ENCODE data around the gene LPAR1.
"Not testable (repeated sequence)": the region's sequence is repeated elsewhere in the genome, so short reads cannot be mapped to it uniquely, and the experiment has no call there.

Gene LPAR1, protein sequence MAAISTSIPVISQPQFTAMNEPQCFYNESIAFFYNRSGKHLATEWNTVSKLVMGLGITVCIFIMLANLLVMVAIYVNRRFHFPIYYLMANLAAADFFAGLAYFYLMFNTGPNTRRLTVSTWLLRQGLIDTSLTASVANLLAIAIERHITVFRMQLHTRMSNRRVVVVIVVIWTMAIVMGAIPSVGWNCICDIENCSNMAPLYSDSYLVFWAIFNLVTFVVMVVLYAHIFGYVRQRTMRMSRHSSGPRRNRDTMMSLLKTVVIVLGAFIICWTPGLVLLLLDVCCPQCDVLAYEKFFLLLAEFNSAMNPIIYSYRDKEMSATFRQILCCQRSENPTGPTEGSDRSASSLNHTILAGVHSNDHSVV

DNA sequence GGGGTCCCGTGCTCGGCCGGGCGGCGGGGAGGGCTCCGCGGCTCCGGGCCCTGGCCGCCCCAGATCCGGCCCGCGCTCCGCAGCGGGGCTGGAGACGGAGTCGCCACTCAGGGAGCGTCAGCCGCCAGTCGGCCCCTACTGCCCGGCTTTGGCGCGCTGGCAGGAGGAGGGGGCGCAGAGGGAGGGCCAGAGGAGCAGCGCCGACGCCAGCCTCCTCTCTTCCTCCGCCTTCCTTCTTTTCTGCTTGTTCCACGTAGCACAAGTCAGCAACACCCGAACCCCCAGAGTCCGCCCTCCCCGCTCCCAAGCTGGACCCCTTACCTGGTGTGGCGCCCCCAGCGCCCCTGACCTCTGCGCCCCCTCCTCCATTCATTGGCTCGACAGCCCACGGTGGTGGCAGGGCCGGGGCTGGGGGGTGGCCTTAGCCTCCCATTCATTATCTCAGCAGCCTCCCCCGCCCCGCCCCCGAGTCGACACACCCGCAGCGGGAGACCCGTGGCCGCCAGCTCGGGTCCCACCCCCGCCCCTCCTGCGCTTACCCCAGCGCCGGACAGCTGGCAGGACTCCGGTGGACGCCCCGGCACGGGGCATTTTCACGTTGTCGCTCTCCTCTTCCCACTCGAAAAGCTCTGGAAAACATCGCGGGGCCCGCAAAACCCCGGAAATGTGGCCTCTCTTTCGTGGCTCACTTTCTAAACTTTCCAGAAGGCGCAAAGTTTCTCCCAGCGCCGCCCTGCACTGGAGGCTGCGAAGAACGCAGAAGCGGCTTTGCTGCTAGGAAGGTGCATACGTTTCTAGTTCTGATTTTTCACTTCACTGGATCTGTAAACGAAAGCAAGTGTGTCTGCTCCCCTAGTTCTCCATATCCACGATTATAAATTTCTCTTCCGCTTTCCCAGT lies at the start of gene LPAR1:
TSS of gene LPAR1 (minus strand) at position 140 of the 900 bp plus-strand sequence. CDS start 66,353 bp downstream, outside the sequence.
- DNase-seq (ENCODE audit: low read depth): no peak

GRCh38 chr9:111078391-111079038 lies 40.2 kb upstream of the LPAR1 start:
- no peak for DNase-seq (ENCODE audit: low read depth)

DNA sequence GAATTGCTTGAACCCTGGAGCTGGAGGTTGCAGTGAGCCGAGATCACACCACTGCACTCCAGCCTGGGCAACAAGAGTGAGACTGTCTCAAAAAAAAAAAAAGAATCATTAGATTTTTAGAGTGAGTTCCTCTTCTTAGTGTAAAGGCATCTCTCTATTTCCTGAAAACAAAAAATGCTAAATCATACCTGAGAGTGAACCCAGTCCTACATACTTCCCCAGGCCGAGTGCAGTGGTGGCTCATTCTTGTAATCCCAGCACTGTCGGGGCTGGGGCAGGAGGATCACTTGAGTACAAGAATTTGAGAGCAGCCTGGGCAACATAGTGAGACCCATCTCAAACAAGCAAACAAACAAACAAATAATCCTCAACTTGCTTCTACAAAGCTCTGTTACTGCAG lies 38.2 kb upstream of the LPAR1 start:
- DNase-seq (ENCODE audit: low read depth): no peak

DNA sequence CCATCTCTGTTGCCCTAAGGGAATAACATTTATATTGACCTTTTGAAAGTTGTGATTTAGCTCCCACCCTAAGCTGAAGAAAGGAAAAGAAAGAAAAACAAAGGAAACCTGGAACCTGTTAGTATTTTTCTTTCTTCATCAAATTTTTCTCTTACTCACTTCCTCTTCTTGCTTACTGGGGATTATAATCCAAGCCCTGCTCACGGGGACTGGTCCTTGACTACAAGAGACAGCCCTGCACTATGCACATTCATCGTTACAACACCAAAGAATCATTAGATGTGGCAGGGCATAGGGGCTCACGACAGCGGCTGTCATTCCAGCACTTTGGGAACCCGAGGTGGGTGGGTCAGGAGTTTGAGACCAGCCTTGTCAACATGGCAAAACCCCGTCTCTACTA lies 37.8 kb upstream of the LPAR1 start:
- no peak for DNase-seq (ENCODE audit: low read depth)

DNA sequence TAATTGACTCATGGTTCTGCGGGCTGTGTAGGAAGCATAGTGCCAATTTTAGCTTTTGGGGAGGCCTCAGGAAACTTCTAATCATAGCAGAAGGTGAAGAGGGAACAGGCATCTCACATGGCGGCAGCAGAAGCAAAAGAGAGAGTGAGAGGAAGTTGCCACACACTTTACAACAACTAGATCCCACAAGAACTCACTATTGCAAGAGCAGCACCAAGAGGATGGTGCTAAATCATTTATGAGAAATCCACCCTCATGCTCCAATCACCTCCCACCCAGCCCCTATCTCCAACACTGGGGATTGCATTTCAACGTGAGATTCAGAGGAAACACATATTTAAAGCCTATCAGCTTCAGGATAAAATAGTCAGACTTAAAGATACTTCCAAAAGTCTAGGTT lies 36.1 kb upstream of the LPAR1 start:
- no peak for DNase-seq (ENCODE audit: low read depth)

GRCh38 chr9:111069183-111069582 lies 30.9 kb upstream of the LPAR1 start:
- DNase-seq (ENCODE audit: low read depth): no peak

DNA sequence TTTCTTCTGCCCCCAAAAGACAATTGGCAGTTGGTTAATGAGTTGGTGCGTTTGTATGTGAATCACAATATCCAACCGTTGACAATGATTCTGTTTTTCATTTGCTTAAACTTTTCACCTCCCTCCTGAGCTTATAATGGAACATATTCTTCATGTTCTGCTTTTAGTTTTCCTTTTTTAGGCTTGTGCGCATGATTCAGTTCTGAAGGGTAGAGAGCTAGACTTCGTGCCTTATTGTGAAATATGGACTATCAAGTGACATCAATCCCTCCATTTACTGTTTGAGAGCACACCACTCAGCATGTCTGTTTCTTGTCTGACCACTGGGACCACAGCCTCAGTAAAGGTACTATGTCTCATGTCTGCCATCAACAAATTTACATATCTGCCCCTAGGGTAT lies 30.5 kb upstream of the LPAR1 start:
- DNase-seq (ENCODE audit: low read depth): no peak

DNA sequence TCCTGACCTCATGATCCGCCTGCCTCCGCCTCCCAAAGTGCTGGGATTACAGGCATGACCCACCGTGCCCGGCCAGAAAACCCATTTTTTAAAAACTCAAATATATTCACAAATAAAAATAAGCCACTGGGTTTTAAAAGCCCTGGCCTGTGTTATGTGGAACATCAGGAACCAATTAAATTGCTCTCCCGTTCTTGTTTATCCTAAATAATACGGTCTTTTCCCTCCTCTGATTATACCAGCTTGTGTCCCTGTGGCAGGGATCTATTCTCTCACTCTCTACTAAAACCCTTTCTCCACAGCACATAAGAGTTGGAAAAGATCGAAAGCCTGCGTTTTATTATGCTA lies 30.1 kb upstream of the LPAR1 start:
- DNase-seq (ENCODE audit: low read depth): no peak

DNA sequence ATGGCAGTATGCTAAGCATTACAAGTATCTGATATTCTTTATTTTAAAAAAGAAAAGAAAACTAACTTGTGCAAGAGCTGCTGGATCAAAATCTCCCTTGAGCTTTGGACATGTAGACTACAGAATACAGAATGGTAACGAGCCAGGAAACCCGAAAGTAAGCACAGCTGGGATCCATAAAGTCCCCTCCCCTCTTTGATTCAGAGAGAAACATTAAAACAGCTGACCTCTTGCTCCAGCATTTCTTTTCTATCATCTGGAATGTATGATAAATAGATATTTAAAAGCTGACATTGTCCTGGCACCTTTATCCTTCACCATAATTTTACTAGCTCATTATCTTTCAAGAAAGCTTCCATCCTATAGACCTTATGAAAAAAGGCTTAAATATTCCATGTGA lies 28.2 kb upstream of the LPAR1 start:
- DNase-seq (ENCODE audit: low read depth): no peak

GRCh38 chr9:111065414-111065813 lies 27.1 kb upstream of the LPAR1 start:
- no peak for DNase-seq (ENCODE audit: low read depth)

DNA sequence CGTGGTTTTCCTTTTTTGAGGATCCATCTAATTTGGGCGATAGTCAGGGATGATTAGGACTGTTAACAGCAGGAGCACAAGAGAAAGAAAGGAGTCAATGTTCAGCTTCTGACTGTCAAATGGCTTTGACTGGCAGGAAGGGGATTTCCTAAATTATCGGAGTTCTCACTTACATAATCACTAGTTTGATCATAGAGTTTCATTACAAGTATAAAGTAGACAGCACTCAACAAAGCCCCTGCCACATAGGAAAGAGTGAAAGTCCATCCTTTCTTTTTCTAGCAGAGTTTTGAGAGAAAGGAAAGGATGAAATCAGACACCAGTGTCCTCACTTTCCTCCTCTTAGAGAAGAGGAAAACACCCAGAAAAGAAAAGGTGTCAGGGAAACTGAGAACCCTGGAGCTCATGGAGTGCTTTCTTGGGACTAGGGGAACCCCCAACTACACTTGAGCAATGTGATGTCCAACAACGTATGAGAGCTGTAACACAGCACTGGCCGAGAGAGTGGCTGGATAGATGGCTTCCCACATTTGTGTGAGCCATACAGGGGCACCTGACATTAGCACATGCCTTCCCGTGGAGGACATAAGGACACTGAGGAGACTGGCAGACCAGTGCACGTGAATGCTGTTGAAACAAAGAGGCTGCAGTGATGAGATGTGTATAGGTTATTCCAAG lies 26.0 kb upstream of the LPAR1 start:
- no peak for DNase-seq (ENCODE audit: low read depth)

DNA sequence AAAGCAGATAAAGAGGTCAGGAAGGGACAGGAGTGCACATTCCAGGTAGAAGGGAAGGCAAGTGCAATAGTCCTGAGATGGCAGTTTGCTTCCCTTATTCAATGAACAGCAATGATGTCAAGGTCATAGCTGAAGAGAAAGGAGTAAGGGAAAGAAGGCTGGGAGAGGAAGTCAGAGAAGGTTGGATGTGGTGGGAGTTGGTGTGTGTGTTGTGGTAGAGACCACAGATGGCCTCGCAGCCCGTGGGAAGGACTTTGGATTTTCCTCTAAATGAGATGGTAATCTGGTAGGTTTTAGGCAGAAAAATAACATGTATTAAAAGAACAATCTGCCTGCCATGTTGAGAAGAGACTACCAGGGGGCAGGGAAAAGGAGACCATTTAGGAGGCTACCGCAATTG lies 25.1 kb upstream of the LPAR1 start:
- DNase-seq (ENCODE audit: low read depth): no peak

DNA sequence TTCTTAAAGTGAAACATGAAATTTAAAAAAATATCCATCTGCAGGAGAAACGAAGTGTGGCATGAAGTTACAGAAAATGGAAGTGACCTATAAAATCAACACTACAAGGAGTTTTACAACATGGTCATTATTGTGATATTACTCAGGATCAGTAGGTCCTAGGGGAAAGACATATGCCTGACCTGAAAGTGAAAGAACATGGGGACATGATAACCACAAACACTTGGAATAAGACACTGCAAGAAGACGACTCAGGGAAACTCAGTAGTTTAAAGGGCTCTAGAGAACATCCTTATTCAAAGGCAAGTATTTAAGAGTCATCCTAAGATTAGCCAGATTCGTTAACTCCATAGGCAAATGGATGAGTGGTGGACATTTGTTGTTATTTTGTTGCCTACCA lies 19.9 kb upstream of the LPAR1 start:
- no peak for DNase-seq (ENCODE audit: low read depth)

DNA sequence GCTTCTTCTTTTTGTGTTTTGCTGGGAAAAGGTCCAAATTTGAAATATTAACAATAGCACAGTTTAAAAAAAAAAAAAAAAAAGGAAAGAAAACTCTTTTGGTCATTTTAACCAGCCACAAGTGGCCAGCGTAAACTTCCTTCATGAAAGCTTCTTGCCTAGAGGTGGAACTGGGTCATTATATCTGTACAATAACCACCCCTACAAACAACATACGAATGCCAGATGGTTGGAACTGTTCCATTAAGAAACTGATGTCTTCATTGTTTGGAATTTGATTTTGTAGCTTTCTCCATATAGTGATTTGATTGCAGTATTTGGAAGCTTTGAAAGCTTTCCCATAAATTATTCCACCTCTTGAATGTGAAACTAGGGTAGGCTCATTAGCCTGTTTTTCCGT lies 18.3 kb upstream of the LPAR1 start:
- no peak for DNase-seq (ENCODE audit: low read depth)

GRCh38 chr9:111052791-111053190 lies 14.5 kb upstream of the LPAR1 start:
- DNase-seq (ENCODE audit: low read depth): no peak

- DNase-seq (ENCODE audit: low read depth): no peak
Observed at GRCh38 chr9:111051400-111051799, 13.1 kb upstream of the LPAR1 start.

GRCh38 chr9:111050819-111051218 lies 12.5 kb upstream of the LPAR1 start:
- DNase-seq (ENCODE audit: low read depth): no peak

GRCh38 chr9:111047287-111047686 lies 9.0 kb upstream of the LPAR1 start:
- DNase-seq (ENCODE audit: low read depth): not testable (repeated sequence)

- DNase-seq (ENCODE audit: low read depth): no peak
Observed at GRCh38 chr9:111041902-111042301, 3.6 kb upstream of the LPAR1 start.

DNA sequence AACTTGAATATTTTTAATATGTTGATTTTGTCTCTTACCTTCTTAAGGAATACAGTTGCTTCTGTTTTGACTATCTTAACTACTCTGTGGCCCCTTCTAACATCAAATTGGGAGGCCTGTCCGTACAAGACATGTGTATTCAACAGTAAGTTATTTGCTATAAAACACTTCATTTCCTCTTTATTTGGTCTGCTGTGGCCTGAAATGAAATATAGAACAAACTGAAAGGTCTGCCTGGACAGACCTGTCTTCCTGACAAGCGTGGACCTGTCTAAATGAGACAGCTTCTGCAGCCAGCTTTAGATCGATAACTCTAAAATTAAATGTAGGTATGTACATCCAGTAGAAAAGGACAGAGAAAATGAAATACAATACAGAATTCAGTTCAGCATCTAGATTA lies 2.2 kb upstream of the LPAR1 start:
- DNase-seq (ENCODE audit: low read depth): no peak

DNA sequence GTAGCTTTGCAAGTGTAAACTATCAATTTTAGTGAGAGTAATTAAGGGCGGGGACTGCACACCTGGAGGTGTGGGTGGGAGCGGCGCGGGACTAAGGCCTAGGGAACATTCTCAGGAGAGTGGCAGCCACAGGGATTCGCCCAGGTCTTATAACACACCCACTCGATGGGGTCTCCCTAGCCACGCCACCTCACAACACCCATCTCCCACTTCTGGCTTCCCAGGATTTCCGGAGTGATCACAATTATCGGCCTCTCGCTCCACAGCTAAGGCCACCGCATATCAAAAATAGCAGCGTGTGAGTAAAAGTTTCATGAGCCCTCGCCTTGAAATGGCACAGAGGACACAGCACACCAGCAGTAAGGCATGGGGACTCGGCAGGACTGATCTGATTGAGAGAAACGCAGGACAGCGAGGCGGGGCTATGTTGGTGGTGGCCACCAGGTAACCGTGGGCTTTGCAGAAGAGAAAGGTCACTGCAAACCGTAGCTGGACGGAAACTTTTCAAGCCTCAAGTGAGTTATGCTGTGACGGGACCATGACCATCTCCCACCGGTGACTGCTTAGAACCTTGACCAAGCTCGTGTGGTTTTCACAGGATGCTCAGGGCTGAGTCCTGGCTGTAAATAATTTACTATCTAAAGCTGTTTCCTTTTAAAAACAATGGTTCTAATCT lies 1.1 kb upstream of the LPAR1 start:
- no peak for DNase-seq (ENCODE audit: low read depth)
